ENCODE measurements around the gene SELENBP1.
A peak's percentile ranks its signal among the peaks of the same experiment; 100 is the strongest.

Gene SELENBP1

DNA sequence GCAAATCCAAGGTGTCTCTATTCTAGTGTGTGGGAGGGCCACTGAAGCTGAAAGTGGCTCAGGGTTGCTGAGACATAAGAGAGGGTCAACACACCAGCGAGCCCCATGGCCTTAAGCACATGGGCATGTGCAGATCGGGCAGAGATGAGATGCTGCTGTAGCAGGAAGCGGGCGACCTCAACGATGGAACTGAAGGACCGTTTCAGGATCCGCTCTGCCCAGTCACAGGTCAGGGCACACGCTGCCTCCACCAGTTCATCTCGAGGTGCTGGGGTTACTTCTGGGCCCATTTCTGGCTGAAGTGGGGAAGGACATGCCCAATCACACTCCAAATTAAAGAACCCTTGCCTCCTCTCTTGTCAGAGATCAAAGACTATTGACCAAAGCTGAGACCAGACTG, 28.9 kb downstream of the SELENBP1 start:
- no peak for DNase-seq (ENCODE audit: low read depth)

DNA sequence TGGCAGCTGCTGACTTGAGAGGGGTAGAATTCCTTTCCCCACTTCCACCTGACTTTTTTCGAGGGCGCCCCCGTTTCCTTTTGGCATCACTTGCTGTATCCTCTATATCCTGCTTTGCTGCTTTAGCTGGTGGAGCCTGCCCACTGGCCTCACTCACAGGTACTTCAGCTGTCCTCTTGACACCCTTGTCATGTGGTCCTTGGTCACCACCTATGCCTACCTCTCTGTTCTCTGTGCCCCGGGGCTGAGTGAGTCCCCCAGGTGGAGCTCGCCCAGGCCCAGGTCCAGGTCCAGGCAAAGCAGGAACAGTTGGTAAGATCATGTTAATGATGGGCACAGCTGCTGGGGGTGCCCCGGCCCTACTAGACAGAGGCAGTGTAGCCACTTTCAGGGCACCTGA, 29.9 kb downstream of the SELENBP1 start:
- DNase-seq (ENCODE audit: low read depth) = no peak

DNA sequence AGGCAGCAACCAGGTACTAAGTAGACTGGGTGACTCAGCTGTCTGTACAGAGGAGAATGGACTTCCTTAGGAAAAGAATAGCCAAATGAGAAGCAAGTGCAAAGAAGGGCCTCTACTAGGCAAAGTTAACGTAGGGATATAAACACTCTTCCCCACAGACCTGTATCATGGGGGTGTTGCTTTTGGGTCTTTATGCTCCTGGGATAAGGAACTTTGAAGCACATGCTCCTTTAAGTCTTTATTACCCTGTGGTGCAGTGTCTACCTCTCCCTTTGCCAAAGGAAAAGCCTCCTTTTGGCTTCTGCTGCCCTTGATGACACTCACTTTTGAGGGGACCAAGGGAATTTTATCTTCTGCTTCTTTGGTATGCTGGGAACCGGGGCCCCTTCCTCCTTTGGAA, 30.5 kb downstream of the SELENBP1 start:
- DNase-seq (ENCODE audit: low read depth) = no peak

DNA sequence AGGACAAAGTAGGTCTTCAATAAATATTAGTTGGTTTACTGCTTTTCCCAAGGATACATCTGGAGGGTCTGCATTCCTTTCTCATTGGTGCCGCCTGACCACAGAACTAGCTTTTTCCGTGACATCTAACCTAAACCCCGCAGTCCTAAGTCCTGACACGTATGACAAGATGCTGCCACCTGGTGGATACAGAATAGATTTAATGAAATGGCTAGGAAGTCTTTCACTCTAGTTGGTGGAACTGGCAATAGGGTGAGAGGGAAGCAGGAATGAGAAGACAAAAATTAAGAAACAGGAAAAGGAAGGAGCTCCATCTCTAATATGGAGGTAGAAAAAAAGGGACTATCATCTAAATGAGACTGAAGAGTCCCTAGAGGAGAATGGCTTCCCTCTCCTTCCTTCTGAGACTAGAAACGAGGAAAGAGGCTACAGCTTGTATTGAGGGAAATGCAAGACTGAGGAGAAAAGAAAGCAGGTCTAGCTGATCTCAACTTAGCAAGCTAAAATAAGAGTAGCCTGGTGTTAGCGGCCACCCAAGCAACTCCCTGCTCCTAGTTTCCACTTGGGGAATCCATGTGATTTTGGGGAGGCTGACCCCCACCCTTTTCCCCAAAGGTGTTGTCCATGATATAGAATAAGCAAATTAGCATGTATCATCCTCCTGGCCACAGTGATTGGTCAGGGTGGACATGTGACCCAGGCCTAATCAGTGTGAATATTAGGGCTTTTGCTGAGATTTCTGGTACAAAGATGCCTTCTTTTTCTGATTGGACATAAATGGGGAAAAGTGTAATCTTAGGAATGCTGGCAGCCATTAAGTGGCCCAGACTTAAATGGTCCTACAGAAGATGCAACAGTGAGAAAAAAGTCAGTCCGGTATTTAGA, 31.4 kb downstream of the SELENBP1 start:
- peak; percentile 28 for DNase-seq (ENCODE audit: low read depth)

GRCh38 chr1:151336556-151336955, 35.9 kb downstream of the SELENBP1 start:
- no peak for DNase-seq (ENCODE audit: low read depth)

DNA sequence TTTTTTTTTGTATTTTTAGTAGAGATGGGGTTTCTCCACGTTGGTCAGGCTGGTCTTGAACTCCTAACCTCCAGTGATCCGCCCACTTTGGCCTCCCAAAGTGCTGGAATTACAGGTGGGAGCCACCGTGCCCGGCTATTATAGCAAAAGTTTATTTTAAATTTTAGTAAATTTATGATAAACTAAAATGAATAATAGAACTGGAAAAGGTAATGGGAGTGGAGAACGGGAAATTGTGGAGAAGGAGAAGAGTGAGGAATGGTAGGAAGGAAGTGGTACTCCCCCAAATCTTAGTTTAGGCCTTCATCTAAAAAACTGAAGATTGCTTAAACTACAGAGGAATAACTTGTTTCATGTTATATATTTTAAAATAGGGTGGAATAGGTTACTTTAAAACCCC, 37.7 kb downstream of the SELENBP1 start:
- DNase-seq (ENCODE audit: low read depth) = no peak

DNA sequence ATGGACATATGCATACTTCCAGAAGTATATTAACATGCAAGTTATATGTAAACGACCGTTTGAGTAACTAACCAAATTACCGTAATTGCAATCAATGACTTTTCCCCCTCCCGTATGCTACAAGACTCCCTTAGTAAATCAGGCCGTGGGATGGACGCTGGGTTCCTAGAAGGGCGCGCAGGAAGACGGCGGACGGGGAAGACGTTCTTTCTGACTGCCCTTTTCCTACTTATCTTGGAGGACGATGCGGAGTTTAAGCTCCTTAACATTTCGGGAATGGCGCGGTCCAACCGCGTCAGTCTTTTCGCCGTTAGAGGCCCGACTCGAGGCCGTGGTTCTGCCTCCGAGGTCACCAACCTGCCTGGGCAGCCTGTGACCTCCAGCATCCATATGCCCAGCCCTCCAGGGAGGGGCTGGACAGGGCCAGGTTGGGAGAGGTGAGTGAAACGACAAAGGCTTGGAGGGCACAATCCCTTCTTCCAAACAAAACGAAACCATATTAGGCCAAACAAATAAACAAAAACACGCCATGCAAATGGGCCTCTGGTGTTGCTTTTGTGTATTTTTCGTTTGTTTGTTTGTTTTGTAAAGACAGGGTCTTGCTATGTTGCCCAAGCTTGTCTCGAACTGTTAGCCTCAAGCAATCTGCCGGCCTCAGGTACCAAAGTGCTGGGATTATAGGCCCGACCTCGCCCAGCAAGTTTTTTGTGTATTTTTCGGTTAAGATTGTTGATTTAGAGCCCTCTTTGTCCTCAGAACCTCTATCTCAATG, 44.4 kb downstream of the SELENBP1 start:
- no peak for DNase-seq (ENCODE audit: low read depth)

GRCh38 chr1:151327223-151327902, 45.1 kb downstream of the SELENBP1 start, which contains the start of gene PI4KB:
TSS of gene PI4KB (minus strand) at chr1:151327416. CDS start at chr1:151316481, 10,935 bp downstream.
- DNase-seq (ENCODE audit: low read depth) = peak; percentile 73

DNA sequence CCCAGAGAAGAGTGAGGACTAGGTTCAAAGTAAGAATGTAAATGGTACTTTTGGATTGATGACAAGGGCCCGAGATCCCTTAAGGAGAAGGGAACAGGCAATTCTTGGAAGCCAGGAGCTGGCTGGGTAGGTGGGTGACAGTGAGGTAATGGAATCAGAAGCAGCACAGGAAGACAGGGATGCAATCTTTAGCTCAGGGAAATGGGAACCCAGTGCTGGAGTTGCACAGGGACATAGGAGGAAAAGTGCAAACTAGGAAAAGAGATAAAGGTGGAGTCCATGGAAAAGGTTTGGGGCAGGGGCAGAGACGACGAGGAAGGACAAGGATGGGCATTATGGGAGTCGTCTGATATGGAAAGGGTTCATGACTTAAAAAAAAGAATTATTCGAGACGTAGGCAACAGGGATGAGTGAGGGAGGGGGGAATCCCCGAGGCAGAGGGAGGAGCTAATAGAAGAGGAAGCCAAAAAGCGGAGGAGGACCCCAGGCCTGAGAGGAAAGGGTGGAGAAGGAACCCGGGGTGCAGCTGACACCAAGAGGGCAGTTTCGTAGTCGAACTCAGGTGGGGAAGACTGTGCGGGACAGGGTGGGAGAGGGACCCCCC, 45.8 kb downstream of the SELENBP1 start:
- DNase-seq (ENCODE audit: low read depth) = no peak

DNA sequence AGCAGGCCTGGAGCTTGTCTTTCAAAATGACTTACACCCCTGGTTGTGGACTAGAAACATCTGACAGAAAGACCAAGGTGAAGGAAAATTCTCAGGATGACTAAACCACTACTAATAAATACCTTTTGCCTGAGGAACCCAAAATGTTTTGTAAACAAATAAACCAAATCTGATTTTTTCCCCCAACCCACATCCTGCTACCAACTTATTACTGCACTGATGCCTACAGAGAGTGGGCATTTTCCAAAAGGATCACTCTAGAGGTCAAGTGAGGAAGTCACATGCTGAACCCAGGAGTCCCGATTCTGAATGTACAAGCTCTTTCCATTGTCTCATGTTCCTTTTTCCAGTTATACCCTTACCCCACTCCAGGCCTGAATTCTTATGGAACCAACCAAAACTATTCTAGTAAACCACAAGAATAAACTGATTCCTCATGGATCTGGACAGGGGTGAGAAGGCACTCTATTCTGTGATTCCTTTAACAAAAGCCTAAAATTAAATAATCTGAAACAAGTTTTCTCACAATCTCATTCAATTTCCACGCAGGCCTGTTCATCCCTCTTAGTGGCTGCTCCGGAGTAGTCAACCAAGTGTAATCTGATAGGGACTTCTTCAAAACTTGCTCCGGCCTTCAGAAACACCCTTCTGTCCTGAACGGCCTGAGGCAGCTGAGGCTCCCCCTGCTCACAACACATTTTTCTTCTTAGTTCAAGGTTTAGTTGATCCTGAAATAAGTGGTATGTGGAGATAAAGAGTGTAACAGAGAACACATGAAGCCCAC, 46.7 kb downstream of the SELENBP1 start:
- no peak for DNase-seq (ENCODE audit: low read depth)

GRCh38 chr1:151325231-151325630, 47.3 kb downstream of the SELENBP1 start:
- DNase-seq (ENCODE audit: low read depth) = no peak

DNA sequence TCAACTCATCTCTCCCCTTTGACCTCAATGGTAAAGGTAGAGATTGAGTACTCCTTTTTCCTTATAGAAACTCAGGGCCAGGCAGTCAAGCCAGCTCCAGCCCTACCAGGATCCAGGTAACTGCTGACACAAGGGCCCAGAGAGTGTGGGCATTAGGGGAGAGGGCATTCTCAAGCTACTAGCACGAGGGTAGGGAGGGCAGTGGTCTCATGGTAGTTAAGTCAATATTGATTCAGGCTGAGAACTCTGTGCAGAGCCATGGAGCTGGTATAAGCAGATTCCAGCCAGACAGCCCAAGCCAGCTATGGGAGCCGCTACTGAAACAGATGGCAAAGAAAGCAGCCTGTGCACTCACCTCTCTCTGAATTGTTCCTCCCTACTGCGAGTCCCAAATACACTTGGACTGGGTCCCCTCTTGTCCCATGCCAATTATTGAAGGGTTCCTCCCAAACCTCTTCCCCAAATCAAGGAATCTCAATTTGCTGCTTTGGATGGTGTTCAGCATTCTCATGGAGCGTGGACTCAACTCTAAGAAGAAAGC, 48.0 kb downstream of the SELENBP1 start:
- no peak for DNase-seq (ENCODE audit: low read depth)

- no peak for DNase-seq (ENCODE audit: low read depth)
Observed at GRCh38 chr1:151318975-151319374, 53.5 kb downstream of the SELENBP1 start.

GRCh38 chr1:151315565-151316235, 56.8 kb downstream of the SELENBP1 start:
- DNase-seq (ENCODE audit: low read depth) = no peak

Measured in activated T-helper 9 cell treated with anti-CD3 and anti-CD28 coated beads, Interleukin-2, amount 50 U/mL, for 16 hours (primary cell).